Mesenteric fat pad (tissue), 1 donor: ENCODE measurements around the gene TMEM117. TPM values are rescaled to one million over a fixed set of nuclear protein-coding genes. Genes with fewer than 3 reads are reported as not detected.
"Not testable (repeated sequence)": the region's sequence is repeated elsewhere in the genome, so short reads cannot be mapped to it uniquely, and the experiment has no call there.

Experiments used
- DNase-seq: peaks from one replicate; pipeline ENCODE4 v3.0.0-alpha.2; 2020; ENCODE audit warnings: low spot score
- total RNA-seq: library from RNA; stranded (reverse); fragmentation: NEBNext Ultra II Directional; extraction: Animal tissue kit (Norgen Biotek cat#: 25700); gene quantifications from one replicate; pipeline ENCODE4 v1.2.1, GENCODE V29; 2021
- donor health status: DM: yes; HTN: yes; CAD: no.

TMEM117 gene
- total RNA-seq, 1 donor from 2014 or later, result 7.7 TPM

- no peak for DNase-seq
These were observed 184.7 kb downstream of the TMEM117 start for GRCh38 chr12:44020555-44020954.

- DNase-seq, result no peak
These were observed 185.6 kb downstream of the TMEM117 start for GRCh38 chr12:44021471-44021971.

- no peak for DNase-seq
These were observed 189.6 kb downstream of the TMEM117 start for GRCh38 chr12:44025499-44025898.

- no peak for DNase-seq
These were observed 190.2 kb downstream of the TMEM117 start for GRCh38 chr12:44026046-44026445.

- DNase-seq, result not testable (repeated sequence)
These were observed 191.0 kb downstream of the TMEM117 start for GRCh38 chr12:44026926-44027325.

GRCh38 chr12:44029194-44029593 is 193.3 kb downstream of the TMEM117 start:
- DNase-seq, result no peak

GRCh38 chr12:44031472-44032185 is 195.7 kb downstream of the TMEM117 start:
- no peak for DNase-seq

- no peak for DNase-seq
These were observed 199.0 kb downstream of the TMEM117 start for GRCh38 chr12:44034906-44035305.

GRCh38 chr12:44036875-44037443 is 201.1 kb downstream of the TMEM117 start:
- no peak for DNase-seq

GRCh38 chr12:44038411-44038810 is 202.5 kb downstream of the TMEM117 start:
- no peak for DNase-seq

GRCh38 chr12:44044491-44044890 is 208.6 kb downstream of the TMEM117 start:
- not testable (repeated sequence) for DNase-seq

- DNase-seq, result no peak
These were observed 211.0 kb downstream of the TMEM117 start for GRCh38 chr12:44046732-44047417.

GRCh38 chr12:44052554-44052953 is 216.7 kb downstream of the TMEM117 start:
- DNase-seq, result no peak

- DNase-seq, result no peak
These were observed 217.8 kb downstream of the TMEM117 start for GRCh38 chr12:44053549-44054127.

GRCh38 chr12:44054281-44054680 is 218.4 kb downstream of the TMEM117 start:
- DNase-seq, result no peak

- no peak for DNase-seq
These were observed 222.5 kb downstream of the TMEM117 start for GRCh38 chr12:44058366-44058765.

- DNase-seq, result no peak
These were observed 223.6 kb downstream of the TMEM117 start for GRCh38 chr12:44059476-44059875.

- DNase-seq, result no peak
These were observed 227.8 kb downstream of the TMEM117 start for GRCh38 chr12:44063671-44064070.

GRCh38 chr12:44076871-44077270 is 241.0 kb downstream of the TMEM117 start:
- DNase-seq, result no peak

- no peak for DNase-seq
These were observed 241.4 kb downstream of the TMEM117 start for GRCh38 chr12:44077294-44077693.

- DNase-seq, result no peak
These were observed 242.4 kb downstream of the TMEM117 start for GRCh38 chr12:44078273-44078672.

GRCh38 chr12:44088647-44089046 is 252.8 kb downstream of the TMEM117 start:
- no peak for DNase-seq
